Kidney (tissue), 14 donors: Measurements from ENCODE around the gene MEF2D. TPM values are rescaled to one million over a fixed set of nuclear protein-coding genes. Genes with fewer than 3 reads are reported as not detected.

Experiments
- DNase-seq, 5 donors: peaks; one replicate each; pipeline ENCODE4 v3.0.0-alpha.2; 2013 to 2020
- FAIRE-seq: peaks from 2 replicates; lab custom pipeline; 2012; peaks lifted over from hg19 to GRCh38; lab: Jason Lieb, UNC
- H3K27ac ChIP-seq, 2 donors: one replicate each; pipeline ENCODE4 v1.7.0; 2013; ENCODE audit warnings: low read depth in 2 of 2, low read length in 2 of 2, inconsistent platforms in 1 of 2
- H3K27me3 ChIP-seq: one replicate; pipeline ENCODE4 v1.7.1; 2013; ENCODE audit warnings: low read length, inconsistent platforms; ENCODE audit not compliant: control insufficient read depth, insufficient read depth
- H3K36me3 ChIP-seq, 3 donors: one replicate each; pipeline versions ENCODE4 v1.7.0 to v1.7.1; 2013; ENCODE audit warnings: low read length in 3 of 3, control low read depth in 1 of 3, inconsistent platforms in 1 of 3; ENCODE audit not compliant: insufficient read depth in 3 of 3, control insufficient read depth in 2 of 3
- H3K4me1 ChIP-seq, 3 donors: one replicate each; pipeline versions ENCODE4 v1.7.0 to v1.7.1; 2013; ENCODE audit warnings: low read length in 3 of 3, inconsistent platforms in 1 of 3, low read depth in 1 of 3; ENCODE audit not compliant: control insufficient read depth in 2 of 3, insufficient read depth in 2 of 3
- H3K4me3 ChIP-seq, 3 donors: one replicate each; pipeline versions ENCODE4 v1.7.0 to v1.8.1; 2013; ENCODE audit warnings: low read length in 3 of 3, control low read depth in 1 of 3, inconsistent platforms in 1 of 3
- H3K9ac ChIP-seq, 3 donors: one replicate each; pipeline versions ENCODE4 v1.7.0 to v1.7.1; 2013; ENCODE audit warnings: low read length in 3 of 3, control low read depth in 1 of 3, inconsistent platforms in 1 of 3
- H3K9me3 ChIP-seq, 3 donors: one replicate each; pipeline versions ENCODE4 v1.7.0 to v1.7.1; 2013; ENCODE audit warnings: low read length in 3 of 3, control low read depth in 1 of 3, inconsistent platforms in 1 of 3; ENCODE audit not compliant: control insufficient read depth in 2 of 3, insufficient read depth in 1 of 3
- CTCF ChIP-seq: IDR thresholded peaks from 3 replicates; pipeline ENCODE4 v1.5.1; 2012; ENCODE audit warnings: mild to moderate bottlenecking, moderate library complexity, borderline replicate concordance; ENCODE audit not compliant: insufficient read depth; ENCODE audit errors: extremely low read depth
- intact Hi-C: fragments of 100-400 bp; cut with DNase I; formaldehyde crosslinking; loops from one replicate; pipeline ENCODE4 v1.11.1; 2022
- polyA plus RNA-seq: library from polyadenylated mRNA; stranded (reverse); fragments of 350-450 nt; fragmentation: Illumina TruSeq; extraction: RNeasy Lipid Tissue Mini Kit (QIAGEN cat#74804); gene quantifications from one replicate; pipeline ENCODE4 v1.2.3, GENCODE V29; 2014; ENCODE audit warnings: low read depth, low replicate concordance; ENCODE audit not compliant: insufficient read depth
- total RNA-seq: library from RNA; stranded (reverse); fragmentation: NEBNext Ultra II Directional; extraction: Animal tissue kit (Norgen Biotek cat#: 25700); gene quantifications from one replicate; pipeline ENCODE4 v1.2.1, GENCODE V29; 2021
- donor health status: control.
- donor health status: control.
- donor health status: control.
- donor health status: control.
- donor health status: control.
- donor health status: DM: yes; HTN: yes; CAD: no.
- donor health status: Normal renal cell carcinoma (clear cell type).

The MEF2D gene
- total and polyA plus RNA-seq, 2 donors from 2014 or later, result 13.7 to 49.3 TPM

GRCh38 chr1:156439777-156440183, 60.8 kb downstream of the MEF2D start:
- intact Hi-C loops, result loop anchor here (5.0 kb wide), 1 partner anchor 47 kb away; no protein-coding TSS in a partner anchor
- Histone ChIP-seq H3K27ac (no peak overlapping the region), H3K9me3 (no peaks in the 10 kb centered on the region), H3K36me3 (no peaks in the 10 kb centered on the region), H3K9ac (no peak overlapping the region), H3K4me1 (peaks cover 0 to 11% (median 0%) of the 10 kb centered on the region in 3 donors), H3K27me3 (peaks cover 85% of the 10 kb centered on the region), H3K4me3 (no peak overlapping the region)
- FAIRE-seq (no peak), DNase-seq (no peak)
- no peak for TF ChIP-seq CTCF

- Histone ChIP-seq H3K9ac (no peak overlapping the region), H3K27ac (no peak overlapping the region), H3K4me1 (peaks cover 0 to 11% (median 0%) of the 10 kb centered on the region in 3 donors), H3K9me3 (no peaks in the 10 kb centered on the region), H3K36me3 (no peaks in the 10 kb centered on the region), H3K4me3 (no peak overlapping the region), H3K27me3 (peaks cover 84% of the 10 kb centered on the region)
- FAIRE-seq (no peak), DNase-seq (no peak)
- intact Hi-C loops, result no loop called here
- no peak for TF ChIP-seq CTCF
Measured at GRCh38 chr1:156439036-156439776, 61.4 kb downstream of the MEF2D start.

GRCh38 chr1:156438278-156438987, 62.1 kb downstream of the MEF2D start:
- FAIRE-seq, result no peak

More at GRCh38 chr1:156438278-156438987, 62.1 kb downstream of the MEF2D start:
- Histone ChIP-seq H3K27ac (no peak overlapping the region), H3K9me3 (no peaks in the 10 kb centered on the region), H3K36me3 (no peaks in the 10 kb centered on the region), H3K4me1 (peaks cover 0 to 11% (median 0%) of the 10 kb centered on the region in 3 donors), H3K27me3 (peaks cover 86% of the 10 kb centered on the region), H3K9ac (no peak overlapping the region), H3K4me3 (no peak overlapping the region)
- TF ChIP-seq CTCF, result no peak
- no peak for DNase-seq
- intact Hi-C loops, result no loop called here
